Activated B cell treated with CpG ODN at 0.5 μM for 24 hours (primary cell): ENCODE results near the gene PLAU. TPM values are rescaled to one million over a fixed set of nuclear protein-coding genes. Genes with fewer than 3 reads are reported as not detected.

Experiments used
- ATAC-seq: fragments of 200-7000 bp; cut with Tn5 transposase; one replicate; pipeline ENCODE4 v1.10.0; 2021; ENCODE audit warnings: low read depth, mild to moderate bottlenecking, moderate library complexity
- CTCF ChIA-PET: fragments of 350-600 bp; sonication (Branson Sonifier 250); formaldehyde crosslinking; loops from one replicate; lab custom pipeline; 2021; ENCODE audit warnings: antibody characterized with exemption; lab: Charles Lee
- POLR2A ChIA-PET: fragments of 350-600 bp; sonication (Branson Sonifier 250); formaldehyde crosslinking; loops from one replicate; lab custom pipeline; 2021; ENCODE audit warnings: antibody characterized with exemption; lab: Charles Lee
- DNase-seq: peaks from one replicate; pipeline ENCODE4 v3.0.0; 2022
- H3K27ac Mint-ChIP-seq: one replicate; pipeline ENCODE4 v1.8.0; 2020; ENCODE audit warnings: mixed read lengths
- H3K27me3 Mint-ChIP-seq: one replicate; pipeline ENCODE4 v1.8.0; 2021; ENCODE audit warnings: mixed read lengths
- H3K36me3 Mint-ChIP-seq: one replicate; pipeline ENCODE4 v1.8.0; 2021; ENCODE audit warnings: low read depth, mixed read lengths
- H3K4me1 Mint-ChIP-seq: one replicate; pipeline ENCODE4 v1.8.0; 2021; ENCODE audit warnings: mixed read lengths
- H3K4me3 Mint-ChIP-seq: one replicate; pipeline ENCODE4 v1.8.0; 2020; ENCODE audit warnings: mild to moderate bottlenecking, mixed read lengths
- H3K9me3 Mint-ChIP-seq: one replicate; pipeline ENCODE4 v1.8.0; 2020; ENCODE audit warnings: mixed read lengths
- intact Hi-C: fragments of 100-400 bp; cut with micrococcal nuclease; formaldehyde crosslinking; loops from one replicate; pipeline ENCODE4 v1.15.1; 2024
- total RNA-seq: library from RNA; stranded (reverse); gene quantifications from 2 replicates; pipeline ENCODE4 v1.2.3, GENCODE V29; 2022
- TF ChIP-seq, protein P1 (sequence below): fragments of 200-600 bp; IDR thresholded peaks from one replicate; pipeline ENCODE4 v1.8.0; 2022; ENCODE audit warnings: antibody characterized with exemption, mild to moderate bottlenecking

The PLAU gene
- total RNA-seq, 1 donor from 2014 or later: not detected

DNA sequence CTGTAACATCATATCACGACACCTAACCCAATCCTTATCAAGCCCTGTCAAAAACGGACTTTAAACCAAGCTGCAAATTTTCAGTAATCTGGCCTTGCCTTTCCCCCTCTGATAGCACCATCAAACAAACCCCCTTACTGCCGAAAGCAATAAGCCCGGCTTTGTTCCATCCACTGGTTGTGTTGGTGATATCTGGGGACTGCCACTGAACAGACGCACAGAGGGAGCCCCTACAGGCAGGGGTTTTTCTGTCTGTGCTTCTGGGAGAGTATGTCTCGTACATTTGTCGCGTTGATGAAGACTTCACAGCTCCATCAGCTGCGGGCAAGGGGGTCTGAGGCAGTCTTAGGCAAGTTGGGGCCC, 550 bp upstream of the PLAU start:
- Mint-ChIP-seq H3K27me3 (peaks cover 35% of the 10 kb centered on the region), H3K9me3 (no peaks in the 10 kb centered on the region), H3K27ac (no peak overlapping the region), H3K36me3 (no peaks in the 10 kb centered on the region), H3K4me1 (peaks cover 36% of the 10 kb centered on the region), H3K4me3 (peak overlapping the region; percentile 84)
- ATAC-seq (peak; percentile 36), DNase-seq (no peak)
- ChIA-PET POLR2A (interaction anchor here (0.7 kb wide), 1 partner anchor 137 kb away, joined by 3 read pairs; no protein-coding TSS in a partner anchor), CTCF (interaction anchor here (1.9 kb wide), 1 partner anchor 24 kb away, joined by 5 read pairs; no protein-coding TSS in a partner anchor)
- intact Hi-C loops: loop anchor here (2.0 kb wide), 1 partner anchor 14 kb away; no protein-coding TSS in a partner anchor
- TF ChIP-seq, protein P1, sequence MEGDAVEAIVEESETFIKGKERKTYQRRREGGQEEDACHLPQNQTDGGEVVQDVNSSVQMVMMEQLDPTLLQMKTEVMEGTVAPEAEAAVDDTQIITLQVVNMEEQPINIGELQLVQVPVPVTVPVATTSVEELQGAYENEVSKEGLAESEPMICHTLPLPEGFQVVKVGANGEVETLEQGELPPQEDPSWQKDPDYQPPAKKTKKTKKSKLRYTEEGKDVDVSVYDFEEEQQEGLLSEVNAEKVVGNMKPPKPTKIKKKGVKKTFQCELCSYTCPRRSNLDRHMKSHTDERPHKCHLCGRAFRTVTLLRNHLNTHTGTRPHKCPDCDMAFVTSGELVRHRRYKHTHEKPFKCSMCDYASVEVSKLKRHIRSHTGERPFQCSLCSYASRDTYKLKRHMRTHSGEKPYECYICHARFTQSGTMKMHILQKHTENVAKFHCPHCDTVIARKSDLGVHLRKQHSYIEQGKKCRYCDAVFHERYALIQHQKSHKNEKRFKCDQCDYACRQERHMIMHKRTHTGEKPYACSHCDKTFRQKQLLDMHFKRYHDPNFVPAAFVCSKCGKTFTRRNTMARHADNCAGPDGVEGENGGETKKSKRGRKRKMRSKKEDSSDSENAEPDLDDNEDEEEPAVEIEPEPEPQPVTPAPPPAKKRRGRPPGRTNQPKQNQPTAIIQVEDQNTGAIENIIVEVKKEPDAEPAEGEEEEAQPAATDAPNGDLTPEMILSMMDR: no peak

DNA sequence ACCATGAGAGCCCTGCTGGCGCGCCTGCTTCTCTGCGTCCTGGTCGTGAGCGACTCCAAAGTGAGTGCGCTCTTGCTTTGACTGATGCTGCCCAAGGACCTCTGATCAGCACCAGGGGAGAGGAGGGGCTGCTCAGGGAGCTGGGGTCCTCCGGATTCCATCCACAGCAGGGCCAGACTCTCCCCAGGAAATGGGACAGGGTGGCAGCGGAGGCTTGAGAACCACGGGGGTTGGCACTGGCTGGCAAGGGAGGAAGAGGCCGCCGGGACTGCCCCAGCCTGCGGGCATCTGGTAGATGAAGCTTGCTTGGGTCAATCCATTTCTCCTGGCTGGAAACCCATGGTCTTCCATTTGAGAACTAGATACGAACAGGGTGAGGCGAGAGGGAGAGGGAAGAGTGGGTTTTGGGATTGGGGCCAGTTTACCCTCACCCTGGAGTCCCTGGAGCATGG, 647 bp downstream of the PLAU start:
- intact Hi-C loops: loop anchor here (1.0 to 2.0 kb wide), 2 partner anchors 9 to 13 kb away; no protein-coding TSS in a partner anchor
- H3K36me3 Mint-ChIP-seq: no peaks in the 10 kb centered on the region
- no peak overlapping the region for H3K27ac Mint-ChIP-seq
- ChIA-PET POLR2A (interaction anchor here (0.9 kb wide), 1 partner anchor 10 kb away, joined by 5 read pairs; no protein-coding TSS in a partner anchor), CTCF (interaction anchor here (0.6 to 1.9 kb wide), 2 partner anchors 21 to 25 kb away, joined by 5 to 7 read pairs; no protein-coding TSS in a partner anchor)
- TF ChIP-seq, protein P1: no peak
- no peaks in the 10 kb centered on the region for H3K9me3 Mint-ChIP-seq
- DNase-seq (no peak), ATAC-seq (no peak)
- H3K27me3 Mint-ChIP-seq: peaks cover 34% of the 10 kb centered on the region
- H3K4me3 Mint-ChIP-seq: peak overlapping the region; percentile 90
- H3K4me1 Mint-ChIP-seq: peaks cover 39% of the 10 kb centered on the region

DNA sequence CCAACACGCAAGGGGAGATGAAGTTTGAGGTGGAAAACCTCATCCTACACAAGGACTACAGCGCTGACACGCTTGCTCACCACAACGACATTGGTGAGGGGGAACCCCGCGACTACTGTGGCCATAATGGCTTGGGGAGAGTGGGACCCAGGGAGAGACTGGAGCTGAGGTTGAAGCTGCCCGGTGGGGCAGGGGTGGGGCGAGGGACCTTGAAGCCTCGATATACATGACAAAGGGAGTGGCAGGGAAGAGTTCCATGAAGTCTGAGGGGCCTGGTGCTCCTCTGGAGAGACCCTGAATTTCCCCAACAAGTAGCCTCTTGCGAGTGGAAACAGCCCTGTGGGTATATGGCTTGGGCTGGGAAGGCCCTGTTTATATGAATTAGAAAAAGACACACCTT, 3.1 kb downstream of the PLAU start:
- H3K27me3 Mint-ChIP-seq: peaks cover 20% of the 10 kb centered on the region
- ATAC-seq (no peak), DNase-seq (no peak)
- CTCF ChIA-PET: no interaction called here
- H3K36me3 Mint-ChIP-seq: no peaks in the 10 kb centered on the region
- TF ChIP-seq, protein P1: no peak
- peaks cover 29% of the 10 kb centered on the region for H3K4me1 Mint-ChIP-seq
- H3K9me3 Mint-ChIP-seq: no peaks in the 10 kb centered on the region
- H3K4me3 Mint-ChIP-seq: no peak overlapping the region
- H3K27ac Mint-ChIP-seq: no peak overlapping the region
- POLR2A ChIA-PET: no interaction called here
- intact Hi-C loops: no loop called here

DNA sequence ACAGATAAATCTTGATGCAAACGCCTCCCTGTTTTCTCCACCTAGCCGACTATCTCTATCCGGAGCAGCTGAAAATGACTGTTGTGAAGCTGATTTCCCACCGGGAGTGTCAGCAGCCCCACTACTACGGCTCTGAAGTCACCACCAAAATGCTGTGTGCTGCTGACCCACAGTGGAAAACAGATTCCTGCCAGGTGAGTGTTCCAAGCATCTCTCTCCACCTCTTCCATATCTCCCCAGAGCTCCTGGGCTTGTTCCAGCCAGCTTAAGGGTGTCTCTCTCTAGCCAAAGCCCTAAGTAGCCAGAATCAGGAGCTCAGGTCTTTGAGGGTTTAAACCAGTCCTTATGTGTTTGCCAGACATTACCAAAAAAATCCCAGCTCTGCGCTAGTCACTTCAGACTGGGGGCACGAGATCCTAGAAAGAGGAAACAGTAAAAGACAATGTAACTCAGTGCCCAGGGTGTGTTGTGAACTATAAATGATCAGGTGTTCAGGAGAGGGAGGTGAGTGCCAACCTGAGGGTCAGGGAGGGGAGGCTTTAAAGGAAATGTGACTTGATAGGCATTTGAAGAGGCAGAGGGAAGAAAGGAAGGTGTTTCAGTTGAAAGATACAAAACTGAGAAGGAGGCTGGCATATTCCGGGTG, 4.4 kb downstream of the PLAU start:
- Mint-ChIP-seq H3K27me3 (peaks cover 17% of the 10 kb centered on the region), H3K36me3 (no peaks in the 10 kb centered on the region), H3K27ac (no peak overlapping the region), H3K9me3 (no peaks in the 10 kb centered on the region), H3K4me1 (peaks cover 22% of the 10 kb centered on the region), H3K4me3 (no peak overlapping the region)
- CTCF ChIA-PET: interaction anchor here (0.5 to 1.2 kb wide), 2 partner anchors 25 to 33 kb away, joined by 3 read pairs; no protein-coding TSS in a partner anchor
- DNase-seq (no peak), ATAC-seq (no peak)
- TF ChIP-seq, protein P1: no peak
- POLR2A ChIA-PET: no interaction called here
- intact Hi-C loops: no loop called here

DNA sequence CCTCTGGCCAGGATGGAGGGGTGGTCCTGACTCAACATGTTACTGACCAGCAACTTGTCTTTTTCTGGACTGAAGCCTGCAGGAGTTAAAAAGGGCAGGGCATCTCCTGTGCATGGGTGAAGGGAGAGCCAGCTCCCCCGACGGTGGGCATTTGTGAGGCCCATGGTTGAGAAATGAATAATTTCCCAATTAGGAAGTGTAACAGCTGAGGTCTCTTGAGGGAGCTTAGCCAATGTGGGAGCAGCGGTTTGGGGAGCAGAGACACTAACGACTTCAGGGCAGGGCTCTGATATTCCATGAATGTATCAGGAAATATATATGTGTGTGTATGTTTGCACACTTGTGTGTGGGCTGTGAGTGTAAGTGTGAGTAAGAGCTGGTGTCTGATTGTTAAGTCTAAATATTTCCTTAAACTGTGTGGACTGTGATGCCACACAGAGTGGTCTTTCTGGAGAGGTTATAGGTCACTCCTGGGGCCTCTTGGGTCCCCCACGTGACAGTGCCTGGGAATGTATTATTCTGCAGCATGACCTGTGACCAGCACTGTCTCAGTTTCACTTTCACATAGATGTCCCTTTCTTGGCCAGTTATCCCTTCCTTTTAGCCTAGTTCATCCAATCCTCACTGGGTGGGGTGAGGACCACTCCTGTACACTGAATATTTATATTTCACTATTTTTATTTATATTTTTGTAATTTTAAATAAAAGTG, 6.0 kb downstream of the PLAU start:
- Mint-ChIP-seq H3K27me3 (peaks cover 6% of the 10 kb centered on the region), H3K9me3 (no peaks in the 10 kb centered on the region), H3K36me3 (no peaks in the 10 kb centered on the region), H3K4me3 (no peak overlapping the region), H3K27ac (no peak overlapping the region), H3K4me1 (peaks cover 11% of the 10 kb centered on the region)
- ChIA-PET CTCF (no interaction called here), POLR2A (no interaction called here)
- intact Hi-C loops: no loop called here
- DNase-seq (no peak), ATAC-seq (no peak)
- TF ChIP-seq, protein P1: no peak
